HG02885 (cell line): Measurements from ENCODE around the gene RGS7.
A peak's percentile ranks its signal among the peaks of the same experiment; 100 is the strongest.
"Not testable (repeated sequence)": the region's sequence is repeated elsewhere in the genome, so short reads cannot be mapped to it uniquely, and the experiment has no call there.

Experiments used
- ATAC-seq: cut with Tn5 transposase; IDR thresholded peaks from one replicate; pipeline ENCODE4 v1.9.1; 2021; ENCODE audit warnings: mild to moderate bottlenecking; ENCODE audit not compliant: unreplicated experiment, poor library complexity

The RGS7 gene

DNA sequence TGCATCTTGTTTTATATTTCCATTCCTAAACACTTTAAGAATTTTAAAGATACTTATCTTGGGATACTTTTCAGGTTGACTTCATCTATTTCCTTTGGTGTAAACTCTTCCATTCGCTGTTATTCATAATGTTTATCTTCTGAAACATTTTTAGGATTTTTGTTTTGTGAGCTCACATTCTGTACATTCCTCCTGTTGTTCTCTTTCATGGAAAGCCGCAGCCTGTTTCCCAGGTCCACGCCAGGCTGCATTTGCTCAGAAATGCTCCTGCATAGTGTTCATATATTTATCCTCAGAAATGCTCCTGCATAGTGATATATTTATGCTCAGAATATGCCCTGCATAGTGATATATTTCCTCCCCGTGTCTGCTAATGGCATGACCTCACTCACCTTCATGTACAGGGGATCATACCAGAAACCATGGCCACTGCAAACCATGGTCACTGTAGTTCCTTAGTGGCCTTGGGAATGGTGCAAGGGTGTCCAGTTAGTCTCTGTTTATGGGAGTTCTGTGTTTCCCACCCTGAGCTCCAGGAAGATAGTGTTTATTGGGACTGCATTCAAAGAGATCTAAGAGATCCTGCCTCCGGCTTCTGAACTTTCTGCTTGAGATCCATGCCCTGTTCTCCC lies 591.2 kb downstream of the RGS7 start:
- ATAC-seq: no peak

DNA sequence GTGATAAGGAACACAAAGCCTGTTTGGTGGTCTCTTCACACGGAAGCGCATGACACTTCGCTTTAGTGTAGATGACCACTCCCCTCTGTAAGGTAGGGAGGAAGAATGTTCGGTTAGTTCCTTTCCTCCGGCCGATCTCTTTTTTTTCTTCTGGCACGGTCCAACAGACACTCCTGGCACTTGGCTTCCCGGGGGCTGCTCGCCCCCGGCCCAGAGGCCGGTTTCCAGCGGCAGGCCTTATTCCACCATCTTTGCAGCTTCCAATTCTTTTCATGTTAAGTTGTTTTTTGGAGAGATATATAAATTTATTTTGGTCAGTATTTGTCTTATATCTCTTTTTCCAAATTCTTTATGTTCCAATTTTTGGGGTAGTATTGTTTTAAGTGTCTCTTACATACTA lies 593.2 kb downstream of the RGS7 start:
- ATAC-seq: no peak

DNA sequence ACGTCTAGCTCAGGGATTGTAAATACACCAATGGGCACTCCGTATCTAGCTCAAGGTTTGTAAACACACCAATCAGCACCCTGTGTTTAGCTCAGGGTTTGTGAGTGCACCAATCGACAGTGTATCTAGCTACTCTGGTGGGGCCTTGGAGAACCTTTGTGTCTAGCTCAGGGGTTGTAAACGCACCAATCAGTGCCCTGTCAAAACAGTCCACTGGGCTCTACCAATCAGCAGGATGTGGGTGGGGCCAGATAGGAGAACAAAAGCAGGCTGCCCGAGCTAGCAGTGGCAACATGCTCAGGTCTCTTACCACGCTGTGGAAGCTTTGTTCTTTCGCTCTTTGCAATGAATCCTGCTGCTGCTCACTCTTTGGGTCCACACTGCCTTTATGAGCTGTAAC lies 593.9 kb downstream of the RGS7 start:
- ATAC-seq: not testable (repeated sequence)

DNA sequence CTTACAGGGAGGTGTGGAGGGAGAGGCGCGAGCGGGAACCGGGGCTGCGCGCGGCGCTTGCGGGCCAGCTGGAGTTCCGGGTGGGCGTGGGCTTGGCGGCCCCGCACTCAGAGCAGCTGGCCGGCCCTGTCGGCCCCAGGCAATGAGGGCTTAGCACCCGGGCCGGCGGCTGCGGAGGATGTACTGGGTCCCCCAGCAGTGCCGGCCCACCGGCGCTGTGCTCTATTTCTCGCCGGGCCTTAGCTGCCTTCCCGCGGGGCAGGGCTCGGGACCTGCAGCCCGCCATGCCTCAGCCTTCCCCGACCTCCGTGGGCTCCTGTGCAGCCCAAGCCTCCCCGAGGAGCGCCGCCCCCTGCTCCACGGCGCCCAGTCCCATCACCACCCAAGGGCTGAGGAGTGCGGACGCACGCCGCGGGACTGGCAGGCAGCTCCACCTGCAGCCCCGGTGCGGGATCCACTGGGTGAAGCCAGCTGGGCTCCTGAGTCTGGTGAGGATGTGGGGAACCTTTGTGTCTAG lies 594.5 kb downstream of the RGS7 start:
- not testable (repeated sequence) for ATAC-seq

DNA sequence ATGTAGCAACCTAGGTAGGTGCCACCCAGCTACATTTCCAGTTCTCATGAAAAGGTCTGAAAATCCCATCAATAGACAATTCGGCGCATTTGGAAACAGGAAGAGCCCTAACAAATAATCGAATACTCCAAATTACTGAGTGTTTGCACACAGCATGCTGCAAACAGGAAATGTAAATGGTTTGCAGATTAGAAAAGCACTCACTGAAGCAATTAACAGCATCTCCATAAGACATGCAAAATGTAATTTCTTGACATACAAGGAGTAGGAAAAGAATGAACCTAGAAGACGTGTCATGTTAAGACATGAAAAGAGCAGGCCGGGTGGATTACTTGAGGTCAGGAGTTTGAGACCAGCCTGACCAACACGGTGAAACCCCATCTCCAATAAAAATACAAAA lies 598.2 kb downstream of the RGS7 start:
- not testable (repeated sequence) for ATAC-seq

DNA sequence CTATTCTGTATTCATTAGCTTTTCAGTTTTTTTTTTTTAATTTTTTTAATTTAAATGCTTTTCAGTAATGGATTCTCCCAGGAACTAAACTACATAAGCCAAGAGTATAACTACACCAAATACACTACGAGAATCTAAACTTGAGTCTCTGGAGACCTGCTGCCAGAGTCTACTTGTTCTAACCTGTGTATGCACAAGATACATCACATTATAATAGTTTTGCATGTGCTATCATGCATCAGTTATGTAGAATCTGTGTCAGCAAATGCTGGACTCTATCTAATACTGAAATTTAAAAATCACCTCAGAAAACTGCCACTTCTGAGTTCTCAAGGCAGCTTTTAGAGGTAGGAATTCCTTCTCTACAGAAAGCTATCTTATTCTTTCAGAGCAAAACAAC lies 598.7 kb downstream of the RGS7 start:
- no peak for ATAC-seq

DNA sequence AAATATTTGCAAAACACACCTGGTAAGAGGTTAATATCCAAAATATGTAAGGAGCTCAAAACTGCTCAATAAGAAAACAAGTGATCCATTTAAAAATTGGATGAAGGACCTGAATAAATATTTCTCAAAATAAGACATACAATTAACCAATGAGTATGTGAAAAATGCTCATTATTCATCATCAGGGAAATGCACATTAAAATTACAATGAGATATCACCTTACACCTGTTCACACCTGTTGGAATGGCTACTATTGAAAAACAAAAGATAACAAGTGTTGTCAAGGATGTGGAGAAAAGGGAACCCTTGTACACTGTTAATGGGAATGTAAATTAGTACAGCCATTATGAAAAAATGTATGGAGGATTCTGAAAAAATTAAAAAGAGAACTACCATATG lies 609.1 kb downstream of the RGS7 start:
- no peak for ATAC-seq

DNA sequence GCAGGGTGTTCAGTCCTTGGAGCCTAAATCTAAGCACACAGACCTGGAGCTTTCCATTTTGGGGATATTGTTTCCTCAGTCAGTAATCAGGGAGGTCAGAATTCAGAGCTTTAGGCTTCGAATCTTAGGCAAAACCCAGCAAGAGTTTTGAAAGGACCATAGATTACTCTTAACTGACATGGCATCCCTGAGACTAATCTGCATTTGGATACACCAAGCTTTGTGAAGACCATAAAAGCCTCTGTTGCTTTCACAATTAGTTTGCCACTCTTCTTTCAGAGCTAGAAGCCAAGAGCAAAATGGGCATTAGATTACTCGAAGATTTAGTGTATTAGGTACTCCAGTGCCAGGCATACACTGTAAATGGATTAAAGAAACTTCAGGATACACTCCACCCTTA lies 613.3 kb downstream of the RGS7 start:
- ATAC-seq: no peak

DNA sequence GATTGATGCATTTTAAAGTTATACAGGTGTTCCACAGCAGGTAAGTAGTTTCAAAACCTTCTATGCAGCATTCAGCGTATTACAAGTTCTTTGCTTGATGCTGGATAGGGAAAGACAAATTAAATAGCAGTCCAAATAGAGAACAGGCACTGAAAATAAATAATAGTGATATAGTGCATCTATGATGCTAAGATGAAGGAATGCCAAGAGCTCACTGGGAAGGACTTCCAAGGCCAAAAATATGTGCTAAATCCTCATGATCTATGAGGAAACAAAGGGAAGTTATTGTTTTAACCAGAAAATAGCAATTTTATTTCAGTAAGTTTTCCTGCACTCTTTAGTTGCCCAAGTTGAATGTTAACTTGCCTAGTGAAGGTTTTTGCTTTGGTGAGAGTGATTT lies 617.3 kb downstream of the RGS7 start:
- ATAC-seq: no peak

DNA sequence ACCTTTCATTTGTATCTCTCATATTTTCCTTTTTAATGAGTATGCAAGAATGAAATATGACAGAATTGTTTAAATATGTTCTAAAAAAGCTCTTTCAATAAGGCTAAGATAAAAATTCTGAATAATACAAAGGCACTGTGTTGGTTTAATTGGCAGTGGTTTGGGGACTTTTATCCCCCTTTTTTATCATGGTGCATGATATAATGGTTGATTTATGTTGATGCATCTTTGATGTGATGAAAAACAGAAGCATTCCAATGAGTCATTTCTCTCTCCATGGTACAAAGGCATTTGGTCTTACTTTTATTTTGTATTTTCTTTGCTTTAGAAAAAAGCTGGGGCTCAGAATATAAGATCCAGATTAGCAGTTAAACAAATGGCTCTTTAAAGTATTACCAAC lies 617.9 kb downstream of the RGS7 start:
- no peak for ATAC-seq

DNA sequence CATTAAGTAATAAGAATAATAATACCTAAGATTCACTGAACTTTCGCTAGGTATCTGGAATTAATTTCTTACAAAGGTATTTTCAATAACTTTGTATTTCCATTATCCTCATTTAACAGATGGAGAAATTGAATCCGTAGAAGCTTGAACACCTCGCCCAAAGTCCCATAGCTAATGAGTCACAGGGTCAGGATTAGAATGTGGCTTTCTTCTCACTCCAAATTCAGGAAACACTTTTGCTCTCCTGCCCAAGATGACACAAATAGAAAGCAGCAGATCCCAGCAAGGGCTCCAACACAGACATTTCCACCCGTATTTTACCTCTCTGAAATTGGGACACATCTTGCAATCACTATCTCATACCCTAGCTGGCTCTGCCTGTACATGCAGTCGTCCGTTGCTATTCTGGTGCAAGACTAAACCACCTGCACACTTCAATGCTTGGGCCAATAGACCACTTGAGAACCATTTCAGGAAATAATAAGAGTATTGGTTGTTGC lies 619.2 kb downstream of the RGS7 start:
- ATAC-seq: no peak

DNA sequence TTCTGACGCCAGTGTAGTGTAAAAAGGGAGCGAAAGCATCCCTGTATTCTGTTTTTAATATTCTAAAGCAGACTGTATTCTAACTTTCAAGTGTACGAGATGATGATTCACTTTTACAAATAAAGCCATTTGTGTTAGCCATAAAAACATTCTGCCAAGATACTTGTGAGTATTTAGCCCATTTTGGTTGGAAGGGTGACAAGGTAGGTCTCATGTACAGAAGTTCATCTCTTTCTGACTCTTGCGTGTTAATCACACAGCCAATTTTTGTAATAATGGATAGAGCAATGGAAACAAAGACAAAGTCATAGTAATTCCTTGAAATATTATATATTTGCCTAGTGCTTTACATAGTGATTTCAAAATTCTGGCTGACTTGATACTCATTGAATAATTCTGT lies 619.7 kb downstream of the RGS7 start:
- no peak for ATAC-seq

DNA sequence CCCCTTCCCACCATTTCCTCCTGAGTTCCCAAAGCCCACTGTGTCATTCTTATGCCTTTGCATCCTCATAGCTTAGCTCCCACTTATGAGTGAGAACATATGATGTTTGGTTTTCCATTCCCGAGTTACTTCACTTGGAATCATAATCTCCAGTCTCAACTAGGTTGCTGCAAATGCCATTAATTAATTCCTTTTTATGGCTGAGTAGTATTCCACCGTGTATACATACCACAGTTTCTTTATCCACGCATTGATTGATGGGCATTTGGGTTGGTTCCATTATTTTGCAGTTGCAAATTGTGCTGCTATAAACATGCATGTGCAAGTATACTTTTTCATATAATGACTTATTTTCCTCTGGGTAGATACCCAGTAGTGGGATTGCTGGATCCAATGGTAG lies 622.3 kb downstream of the RGS7 start:
- not testable (repeated sequence) for ATAC-seq

DNA sequence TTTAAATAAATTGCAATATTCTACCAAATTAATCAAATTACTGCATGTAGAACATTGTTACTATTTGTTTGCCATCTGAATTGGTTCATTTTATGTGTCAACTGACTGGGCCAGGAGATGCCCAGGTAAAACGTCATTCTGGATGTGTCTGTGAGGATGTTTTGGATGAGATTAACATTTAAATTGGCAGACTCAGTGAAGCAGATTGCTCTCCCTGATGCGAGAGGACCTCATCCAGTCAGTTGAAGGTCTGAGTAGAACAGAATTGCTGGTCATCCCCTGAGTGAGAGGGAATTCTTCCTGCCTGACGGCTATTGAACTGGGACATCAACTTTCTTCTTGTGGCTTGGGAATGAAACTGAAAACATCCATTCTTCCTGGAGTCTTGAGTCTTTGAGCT lies 623.0 kb downstream of the RGS7 start:
- no peak for ATAC-seq

DNA sequence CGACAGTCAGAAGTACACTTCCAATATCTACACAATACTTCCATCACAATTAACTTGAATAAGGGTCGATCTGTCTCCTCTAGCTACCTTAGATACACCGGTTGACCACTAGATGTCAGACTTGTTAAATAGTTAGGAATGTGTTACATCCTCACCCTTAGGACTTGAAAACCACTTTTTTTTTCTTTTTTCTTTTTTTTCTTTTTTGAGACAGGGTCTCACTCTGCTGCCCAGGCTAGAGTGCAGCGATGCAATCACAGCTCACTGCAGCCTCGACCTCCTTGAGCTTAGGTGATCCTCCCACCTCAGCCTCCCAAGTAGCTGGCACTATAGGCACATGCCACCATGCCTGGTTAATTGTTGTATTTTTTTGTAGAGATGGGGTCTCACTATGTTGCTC lies 624.6 kb downstream of the RGS7 start:
- ATAC-seq: peak; percentile 81
